HG03064 (cell line): Measurements from ENCODE around the gene FAM53A.
A peak's percentile ranks its signal among the peaks of the same experiment; 100 is the strongest.
"Not testable (repeated sequence)": the region's sequence is repeated elsewhere in the genome, so short reads cannot be mapped to it uniquely, and the experiment has no call there.

Source experiments
- ATAC-seq: cut with Tn5 transposase; IDR thresholded peaks from one replicate; pipeline ENCODE4 v1.9.1; 2021; ENCODE audit warnings: low read depth; ENCODE audit not compliant: unreplicated experiment

Gene FAM53A

DNA sequence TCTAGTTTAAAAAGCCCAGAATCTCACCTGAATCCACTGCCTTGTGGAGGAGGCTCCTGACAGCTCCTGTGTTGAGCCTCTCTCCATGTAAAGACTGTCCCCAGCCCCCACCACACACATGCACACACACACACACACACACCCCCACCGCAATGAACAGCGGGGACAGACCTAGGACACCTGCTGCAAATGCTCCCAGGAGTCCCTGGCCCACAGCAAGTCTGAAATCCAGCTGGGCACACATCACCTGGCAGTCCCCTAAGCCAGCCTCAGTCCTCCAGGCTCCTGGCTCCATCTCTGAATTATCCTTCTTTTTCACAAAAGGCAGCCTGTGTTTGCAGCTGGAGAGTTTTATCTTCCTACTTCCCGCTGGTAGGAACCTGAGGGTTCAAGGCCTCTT, 6.6 kb upstream of the FAM53A start:
- no peak for ATAC-seq

DNA sequence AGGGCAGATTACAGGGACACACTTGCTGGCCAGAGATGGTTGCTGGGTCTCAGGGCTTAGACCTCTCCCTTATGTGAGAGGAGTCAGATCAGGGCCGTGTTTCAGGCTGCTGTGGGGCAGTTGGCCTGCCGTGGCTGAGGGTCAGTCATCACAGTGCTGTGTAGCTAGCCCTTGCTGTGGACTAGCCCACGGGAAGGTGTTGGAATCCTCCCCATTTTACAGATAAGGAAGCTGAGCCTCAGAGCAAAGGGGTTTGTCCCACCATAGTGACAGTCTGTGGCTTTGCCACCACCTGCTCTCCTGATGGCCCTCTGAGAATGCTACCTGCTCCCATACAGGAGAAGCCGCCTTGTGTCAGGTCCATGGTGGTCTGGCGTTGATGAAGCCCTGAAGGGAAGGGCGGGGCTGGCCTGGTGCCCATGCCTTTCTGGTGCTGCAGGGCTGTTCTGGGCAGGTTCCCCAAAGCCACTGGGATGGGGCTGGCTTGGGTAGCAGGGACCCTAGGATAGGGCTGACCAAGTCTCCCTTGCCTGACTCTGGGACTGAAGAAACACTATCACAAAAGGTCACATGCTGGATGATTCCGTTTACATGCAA, 2.4 kb upstream of the FAM53A start:
- no peak for ATAC-seq

DNA sequence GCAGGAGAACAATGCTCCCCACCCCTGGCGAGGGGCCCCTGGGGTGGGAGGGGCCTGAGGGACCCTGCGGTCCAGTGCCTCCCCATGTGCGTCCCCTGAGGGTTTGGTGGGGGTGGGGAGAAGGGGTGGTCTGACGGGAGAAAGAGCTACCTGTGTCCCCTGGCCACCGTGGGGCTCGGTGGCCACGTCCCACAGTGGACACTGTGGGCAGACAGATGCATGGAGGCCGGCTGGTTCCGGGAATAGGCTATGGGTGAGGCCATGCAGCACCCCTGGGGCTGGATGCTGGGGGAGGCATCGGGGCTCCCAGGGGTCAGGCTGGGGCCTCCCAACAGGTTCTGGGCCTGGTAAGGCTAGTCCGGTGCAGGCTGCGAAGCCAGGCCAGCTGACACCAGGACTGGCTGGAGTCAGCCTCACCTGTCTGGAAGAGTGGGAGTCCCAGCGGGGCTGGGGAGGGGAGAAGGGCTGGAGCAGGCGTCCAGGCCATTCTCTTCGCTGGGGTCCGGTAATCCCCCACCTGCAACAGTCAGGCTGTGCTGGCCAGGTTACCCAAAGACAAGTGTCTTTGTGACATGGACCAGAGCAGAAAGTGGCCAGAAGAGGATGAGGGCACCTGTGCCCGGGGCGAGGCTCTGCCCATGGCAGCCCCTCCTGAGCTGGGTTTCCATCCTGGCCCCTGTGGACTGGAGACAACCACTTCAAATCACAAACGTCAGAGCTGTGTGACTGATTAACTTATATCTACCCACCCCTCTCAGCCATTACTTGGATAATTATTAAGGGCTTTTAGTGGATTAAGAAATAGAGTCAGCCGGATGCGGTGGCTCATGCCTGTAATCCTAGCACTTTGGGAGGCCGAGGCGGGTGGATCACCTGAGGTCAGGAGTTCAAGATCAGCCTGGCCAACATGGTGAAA, 1.4 kb upstream of the FAM53A start:
- ATAC-seq, result no peak

DNA sequence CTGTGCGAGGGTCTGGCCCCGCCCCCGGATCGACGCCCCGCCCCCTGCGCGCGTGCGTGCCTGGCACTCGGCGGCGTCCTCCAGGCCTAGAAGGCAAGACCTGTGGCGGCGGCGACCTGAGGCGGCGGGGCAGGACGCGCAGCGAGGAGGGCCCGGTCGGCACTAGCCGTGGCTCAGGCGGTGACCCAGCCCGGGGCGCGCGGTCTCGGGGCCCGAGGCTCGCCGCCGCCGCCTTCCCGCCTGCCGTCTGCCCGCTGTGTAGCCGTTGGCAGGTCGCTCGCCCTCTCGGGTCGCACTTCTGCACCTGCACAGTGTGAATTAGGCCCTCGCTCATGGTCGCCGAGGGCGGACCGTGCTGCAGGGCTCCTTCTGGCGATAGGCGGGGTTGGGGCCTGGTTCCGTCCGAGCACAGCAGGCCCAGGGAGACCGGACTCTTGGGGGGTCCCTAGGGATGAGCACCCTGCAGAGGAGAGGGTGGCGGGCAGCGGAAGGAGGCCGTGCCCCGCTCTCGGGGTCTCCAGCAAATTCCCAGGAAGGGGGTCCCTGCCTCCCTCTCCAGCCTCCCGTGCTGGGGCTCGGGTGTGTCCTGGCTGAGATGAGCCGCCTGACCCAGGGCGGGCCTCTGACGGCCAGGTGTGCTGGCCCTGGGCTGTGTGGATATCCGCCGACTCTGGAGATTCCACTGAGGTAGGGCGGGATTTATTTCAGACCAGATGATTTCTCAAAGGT, 557 bp upstream of the FAM53A start:
- ATAC-seq, result peak; percentile 5

DNA sequence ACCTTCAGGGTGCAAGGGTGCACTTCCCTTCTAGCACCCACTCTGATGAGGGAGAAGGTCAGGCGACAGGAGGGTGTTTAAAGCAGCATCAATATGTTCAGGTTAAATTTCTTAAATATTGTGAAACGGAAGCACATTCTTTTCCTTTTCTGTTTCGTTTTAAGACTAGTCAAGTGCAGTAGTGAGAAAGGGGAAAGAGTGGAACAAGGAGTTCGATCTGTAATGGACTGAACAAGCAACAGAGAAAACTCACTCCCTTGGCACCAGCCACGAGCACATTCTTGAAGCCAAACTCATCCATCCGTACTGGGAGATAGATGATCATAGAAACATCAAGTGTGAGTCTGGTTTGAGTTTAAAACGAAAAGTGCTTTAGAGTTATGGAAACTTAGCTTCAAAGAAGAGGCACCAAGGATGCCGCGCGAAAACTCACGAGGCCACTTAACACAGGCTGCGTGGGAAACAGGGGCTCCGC, 815 bp downstream of the FAM53A start:
- no peak for ATAC-seq

DNA sequence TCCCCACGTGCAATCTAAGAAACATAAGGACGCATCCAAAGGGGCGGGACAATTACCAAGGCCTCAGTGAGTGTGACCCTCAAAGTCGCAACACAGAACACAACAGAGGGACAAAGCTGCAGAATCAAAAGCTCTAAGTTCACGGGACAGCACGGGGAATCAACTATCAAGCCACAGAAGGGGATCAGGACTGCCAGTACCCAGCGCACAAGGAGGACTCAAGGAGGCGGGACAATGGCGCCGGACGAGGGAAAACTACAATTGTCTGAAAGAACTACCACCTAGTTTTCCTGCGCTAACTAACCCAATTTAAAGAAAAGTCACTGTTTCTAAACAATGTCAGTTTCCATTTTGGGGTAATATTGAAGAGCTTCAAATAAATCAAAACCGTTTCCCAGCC, 1.3 kb downstream of the FAM53A start:
- ATAC-seq, result no peak

DNA sequence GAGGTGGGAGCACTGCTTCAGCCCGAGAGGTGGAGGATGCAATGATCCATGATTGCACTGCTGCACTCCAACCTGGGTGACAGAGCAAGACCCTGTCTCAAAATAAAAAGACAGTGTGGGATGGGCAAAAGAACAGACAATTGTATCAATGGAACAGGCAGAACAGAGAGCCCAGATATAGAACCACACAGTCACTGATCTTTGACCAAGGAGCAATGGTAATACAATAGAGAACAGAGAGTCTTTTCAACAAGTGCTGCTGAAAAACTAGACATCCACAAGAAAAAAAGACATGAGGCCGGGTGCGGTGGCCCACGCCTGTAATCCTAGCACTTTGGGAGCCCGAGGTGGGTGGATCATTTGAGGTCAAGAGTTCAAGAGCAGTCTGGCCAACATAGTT, 5.9 kb downstream of the FAM53A start:
- ATAC-seq, result no peak

DNA sequence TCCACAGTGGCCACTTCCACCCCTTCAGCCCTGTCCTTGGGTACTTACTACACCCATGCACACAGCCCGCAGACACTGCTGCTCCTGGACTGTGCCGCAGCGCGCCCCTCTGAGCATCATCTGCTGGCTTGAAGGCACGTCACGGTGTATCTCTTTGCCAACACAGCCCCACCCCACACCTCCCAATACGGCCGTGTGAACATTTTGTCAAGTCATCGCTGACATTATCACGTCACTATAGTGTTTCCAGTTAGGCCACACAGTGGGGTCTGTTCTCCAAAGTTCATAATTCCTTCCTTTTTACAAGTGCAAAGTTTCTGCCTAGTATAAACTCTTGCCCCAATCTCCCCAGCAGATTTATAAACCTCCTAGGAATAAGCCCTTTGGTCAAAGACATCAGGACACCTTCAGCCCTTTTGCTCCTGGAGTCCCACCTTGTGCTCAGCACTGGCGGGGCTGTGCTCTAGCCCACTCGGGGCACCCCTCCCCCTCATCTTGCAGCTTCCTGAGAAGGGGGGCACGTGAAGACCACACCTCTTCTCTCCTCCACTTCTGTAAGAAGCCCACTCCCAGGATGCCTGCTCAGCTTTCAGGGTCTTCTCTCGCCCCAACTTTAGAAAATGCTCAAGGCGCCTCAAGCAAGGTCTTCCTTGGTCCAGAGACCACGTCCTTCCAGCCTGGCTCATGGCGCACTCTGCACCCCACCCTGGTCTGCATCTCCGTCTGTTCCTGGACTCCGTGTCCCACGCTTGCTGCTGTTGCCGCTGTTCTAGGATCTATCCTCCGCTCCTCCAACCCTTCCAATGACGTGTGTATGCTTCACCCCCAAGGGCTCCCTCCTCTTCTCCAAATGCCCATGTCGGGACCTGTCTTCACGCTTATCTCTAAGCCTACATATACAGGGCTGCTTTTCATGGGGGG, 7.2 kb downstream of the FAM53A start:
- ATAC-seq, result no peak

DNA sequence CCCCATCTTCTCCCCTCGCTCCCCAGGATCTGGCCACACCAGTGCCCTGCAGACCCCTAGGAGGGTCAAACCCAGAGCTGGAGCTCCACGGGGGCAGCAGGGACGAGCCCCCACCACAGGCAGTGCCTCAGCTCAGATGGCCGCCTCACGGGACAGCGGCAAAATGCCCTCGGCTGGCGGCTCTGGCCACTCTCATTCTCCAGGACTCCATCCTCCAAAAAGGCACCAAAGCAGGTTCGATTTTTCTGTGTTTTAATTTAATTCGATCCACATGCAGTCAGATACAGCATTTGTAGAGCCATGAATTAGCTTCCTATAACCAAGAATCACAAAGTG, 8.3 kb downstream of the FAM53A start:
- no peak for ATAC-seq

DNA sequence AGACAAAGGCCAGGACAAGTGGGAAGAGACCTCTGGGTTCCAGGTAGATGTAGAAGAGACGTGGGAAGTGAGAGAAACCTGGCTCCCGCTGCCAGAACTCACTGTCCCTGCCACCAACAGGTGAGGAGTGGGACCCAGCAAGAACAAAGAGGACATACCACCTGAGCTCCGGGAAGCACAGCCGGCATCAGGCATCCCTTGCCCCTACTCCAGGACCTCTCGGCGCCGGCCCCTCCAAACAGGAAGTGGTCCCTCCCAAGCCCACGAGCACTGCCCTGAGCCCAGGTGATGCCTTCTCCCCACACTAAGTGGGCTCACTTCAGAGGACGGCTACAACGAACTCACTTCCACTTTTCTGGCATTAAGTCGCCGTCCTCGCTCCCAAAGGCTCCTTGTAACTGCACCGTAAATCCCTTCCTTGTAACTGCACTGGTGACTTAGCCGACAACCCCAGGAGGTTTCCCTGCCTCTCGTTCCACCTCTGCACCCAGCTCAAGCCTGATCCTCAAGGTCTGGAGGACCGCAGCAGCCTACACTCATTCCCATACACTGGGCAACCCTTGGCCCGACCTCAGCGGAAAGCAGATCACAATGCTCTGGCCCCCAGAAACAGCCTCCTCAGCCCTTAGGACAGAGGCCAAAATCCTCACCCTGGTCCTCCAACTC, 8.8 kb downstream of the FAM53A start:
- ATAC-seq, result no peak

DNA sequence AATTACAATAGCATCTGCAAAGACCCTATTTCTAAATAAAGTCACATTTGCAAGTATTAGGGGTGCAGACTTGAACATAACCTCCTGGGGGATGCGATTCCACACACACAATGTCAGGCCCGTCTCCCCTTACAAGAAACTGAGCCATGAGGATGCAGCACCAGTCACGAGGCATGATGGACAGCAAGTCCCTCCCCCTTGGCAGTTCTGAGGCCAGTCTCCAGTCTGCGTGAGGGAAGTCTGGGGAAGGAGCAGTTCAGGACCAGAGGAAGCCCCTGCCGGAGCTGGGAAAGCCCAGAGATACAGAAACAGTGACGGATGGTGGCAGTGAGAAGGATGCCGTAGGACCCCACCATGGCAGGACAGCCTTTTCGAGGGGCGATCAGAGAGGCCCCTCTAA, 9.4 kb downstream of the FAM53A start:
- ATAC-seq, result no peak

DNA sequence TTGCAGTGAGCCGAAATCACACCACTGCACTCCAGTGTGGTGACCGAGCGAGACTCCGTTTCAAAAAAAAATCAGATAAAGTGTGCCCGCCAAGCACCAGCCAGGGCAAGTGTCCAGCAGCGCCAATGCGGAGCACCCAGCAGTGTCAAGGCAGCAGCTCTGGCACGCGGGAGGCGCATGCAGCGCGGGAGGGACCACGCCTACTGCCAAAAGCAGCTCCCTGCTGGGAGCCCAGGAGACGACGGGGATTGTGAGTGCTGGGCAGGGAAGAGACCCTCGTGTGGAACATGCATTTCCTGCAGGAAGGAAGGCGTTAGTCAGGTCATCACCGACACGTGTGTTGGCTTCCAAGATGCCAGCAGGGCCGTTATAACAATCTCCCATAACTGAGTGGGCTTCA, 10.4 kb downstream of the FAM53A start:
- ATAC-seq, result no peak

DNA sequence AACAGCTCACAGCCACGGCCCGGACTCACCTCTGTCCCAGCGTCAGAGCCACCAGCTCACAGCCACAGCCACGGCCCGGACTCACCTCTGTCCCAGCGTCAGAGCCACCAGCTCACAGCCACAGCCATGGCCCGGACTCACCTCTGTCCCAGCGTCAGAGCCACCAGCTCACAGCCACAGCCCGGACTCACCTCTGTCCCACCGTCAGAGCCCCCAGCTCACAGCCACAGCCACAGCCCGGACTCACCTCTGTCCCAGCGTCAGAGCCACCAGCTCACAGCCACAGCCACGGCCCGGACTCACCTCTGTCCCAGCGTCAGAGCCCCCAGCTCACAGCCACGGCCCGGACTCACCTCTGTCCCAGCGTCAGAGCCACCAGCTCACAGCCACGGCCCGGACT, 13.1 kb downstream of the FAM53A start:
- ATAC-seq, result not testable (repeated sequence)

DNA sequence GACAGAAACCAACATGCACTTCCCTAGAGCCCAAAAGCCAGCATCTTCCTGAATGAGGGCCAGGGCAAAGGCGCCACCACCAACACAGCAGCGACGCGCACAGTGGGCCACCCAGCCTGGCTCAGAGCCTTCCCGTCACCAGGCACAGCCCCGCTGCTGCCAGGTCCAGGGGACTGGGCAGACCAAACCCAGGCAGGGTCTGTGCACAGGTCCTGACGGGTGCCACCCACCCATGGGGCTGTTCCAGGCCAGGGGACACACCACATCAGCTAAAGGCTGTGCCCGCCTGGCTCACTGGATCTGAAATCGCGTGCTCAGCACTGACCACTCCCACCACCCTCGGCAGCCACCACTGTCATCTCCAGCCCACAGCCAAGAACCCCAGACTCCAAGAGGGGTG, 13.8 kb downstream of the FAM53A start:
- no peak for ATAC-seq

DNA sequence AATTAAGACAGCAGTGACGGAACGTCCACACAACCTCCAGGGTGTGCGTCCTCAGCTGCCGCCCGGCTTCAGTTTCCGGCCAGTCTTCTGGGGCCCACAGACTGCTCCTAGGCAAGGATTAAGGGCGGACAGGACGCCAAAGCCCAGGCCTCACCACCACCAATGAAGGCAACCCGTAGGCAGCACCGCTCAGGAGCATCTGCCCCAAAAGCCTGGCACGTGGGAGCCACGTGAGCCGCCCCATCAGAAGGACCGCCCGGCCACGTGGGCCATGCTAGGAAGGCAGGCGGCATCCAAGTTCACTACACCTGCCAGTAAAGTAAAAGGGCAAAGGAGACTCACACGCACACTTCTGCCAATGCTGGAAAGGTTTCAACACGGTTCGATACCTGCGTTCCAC, 14.3 kb downstream of the FAM53A start:
- no peak for ATAC-seq

DNA sequence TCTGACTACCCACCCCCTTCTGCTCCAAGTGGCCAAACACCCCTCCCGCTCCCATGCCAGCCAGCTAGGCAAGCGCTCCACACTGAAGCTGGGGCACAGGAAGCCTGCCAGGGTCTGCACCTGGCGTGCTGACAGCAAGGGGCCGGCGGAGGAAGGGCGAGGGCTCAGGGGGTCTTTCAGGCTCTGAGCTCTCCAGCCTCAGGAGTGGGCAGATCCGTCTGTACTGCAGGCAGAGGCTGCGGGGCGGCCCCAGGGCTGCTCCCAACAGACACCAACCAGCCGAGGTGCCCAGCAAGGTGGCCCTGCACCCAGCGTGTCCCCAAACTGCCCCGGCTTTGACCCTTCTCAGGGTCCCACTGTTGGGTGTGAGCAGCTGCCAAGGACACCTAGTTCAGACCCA, 14.8 kb downstream of the FAM53A start:
- ATAC-seq, result no peak

DNA sequence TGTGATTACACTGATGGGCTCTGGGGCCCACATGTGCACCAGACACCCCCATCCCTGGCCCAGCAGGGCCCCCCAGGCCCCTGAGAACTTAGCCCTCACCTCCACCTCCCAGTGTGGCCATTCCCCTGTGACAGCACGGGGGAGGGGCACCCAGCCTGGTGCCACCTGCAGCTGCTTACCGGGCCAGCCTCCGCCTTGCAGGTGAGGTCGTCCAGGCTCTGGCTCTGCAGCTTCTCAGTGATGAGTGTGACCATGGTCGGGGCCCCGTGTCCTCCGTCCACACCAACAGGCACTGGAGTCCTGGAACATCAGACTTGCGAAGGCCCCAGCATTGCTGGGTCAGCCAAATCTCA, 15.6 kb downstream of the FAM53A start:
- no peak for ATAC-seq

DNA sequence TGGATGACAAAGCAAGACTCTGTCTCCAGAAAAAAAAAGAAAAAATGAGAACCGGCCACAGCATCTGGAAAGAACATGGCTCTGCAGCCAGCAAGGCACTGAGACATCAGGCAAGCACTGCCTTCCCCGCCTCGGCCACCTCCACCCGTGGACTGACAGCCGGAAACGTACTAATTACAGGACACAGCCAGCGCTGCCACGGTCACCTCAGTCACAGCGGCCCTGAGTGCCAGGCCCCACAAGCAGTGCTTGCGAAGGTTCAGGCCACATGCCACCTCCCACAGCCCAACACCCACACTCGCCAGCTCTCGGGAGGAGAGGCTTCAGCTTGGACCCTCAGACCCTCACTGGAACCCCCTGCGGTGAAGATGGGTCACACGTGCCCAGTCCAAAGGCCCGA, 16.8 kb downstream of the FAM53A start:
- no peak for ATAC-seq

DNA sequence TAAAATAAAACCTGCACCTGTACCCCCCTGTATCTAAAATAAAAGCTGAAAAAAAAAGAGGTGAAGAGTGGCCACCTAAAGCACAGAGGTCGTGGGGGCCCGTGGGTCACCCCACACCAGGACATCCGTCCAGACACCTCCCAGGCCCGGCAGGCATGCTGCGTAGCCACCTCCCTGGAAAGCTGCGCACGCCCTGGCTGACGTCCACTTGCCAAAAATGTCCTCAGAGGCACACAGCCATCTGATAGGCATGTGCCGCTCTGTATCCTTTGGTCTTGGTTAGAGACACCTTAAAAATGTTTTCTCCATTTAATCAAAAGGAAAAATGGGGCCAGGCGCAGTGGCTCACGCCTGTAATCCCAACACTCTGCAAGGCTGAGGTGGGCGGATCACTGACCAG, 17.7 kb downstream of the FAM53A start:
- ATAC-seq, result no peak

DNA sequence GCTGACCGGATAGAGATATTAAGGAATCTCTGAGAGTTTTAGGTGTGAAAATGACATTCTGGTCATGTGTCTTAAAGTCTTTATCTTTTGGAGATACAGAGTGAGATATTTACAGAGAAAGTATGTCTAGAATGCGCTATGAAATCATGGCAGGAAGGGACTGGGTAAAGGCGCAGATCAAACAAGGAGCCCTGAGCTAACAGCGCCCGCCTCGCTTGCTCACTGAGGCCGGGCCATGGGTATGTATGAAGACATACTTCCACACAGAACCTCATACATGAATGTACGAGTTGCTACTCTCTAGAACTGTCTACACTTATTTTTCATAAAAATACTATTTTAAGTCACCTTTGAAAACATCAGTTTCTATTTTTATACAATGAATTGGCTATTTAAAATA, 20.0 kb downstream of the FAM53A start:
- ATAC-seq, result no peak
